HG03280 (cell line): Measurements from ENCODE around the gene RAB34.

Experiments used
- ATAC-seq: cut with Tn5 transposase; IDR thresholded peaks from one replicate; pipeline ENCODE4 v1.9.1; 2021; ENCODE audit warnings: mild to moderate bottlenecking, moderate library complexity; ENCODE audit not compliant: unreplicated experiment

Gene RAB34

GRCh38 chr17:28717578-28718332 is at the start of gene RAB34:
Gene RAB34, minus strand, starts transcription at chr17:28717868. Its CDS starts 602 bp downstream, at chr17:28717266.
- ATAC-seq: no peak

- no peak for ATAC-seq
Measured at GRCh38 chr17:28765038-28765437, 47.4 kb upstream of the RAB34 start.

- ATAC-seq: peak; percentile 36
Measured at GRCh38 chr17:28763804-28764266, 46.2 kb upstream of the RAB34 start.

- peak; percentile 46 for ATAC-seq
Measured at GRCh38 chr17:28763137-28763799, 45.6 kb upstream of the RAB34 start.

- ATAC-seq: no peak
Measured at GRCh38 chr17:28760601-28761562, 43.2 kb upstream of the RAB34 start.

GRCh38 chr17:28759256-28759865 is 41.7 kb upstream of the RAB34 start:
- no peak for ATAC-seq

- no peak for ATAC-seq
Measured at GRCh38 chr17:28758411-28759121, 40.9 kb upstream of the RAB34 start.

- ATAC-seq: no peak
Measured at GRCh38 chr17:28756049-28756804, 38.6 kb upstream of the RAB34 start.

- no peak for ATAC-seq
Measured at GRCh38 chr17:28755486-28755885, 37.8 kb upstream of the RAB34 start.

- no peak for ATAC-seq
Measured at GRCh38 chr17:28751600-28752366, 34.1 kb upstream of the RAB34 start.

GRCh38 chr17:28750178-28751047 is 32.7 kb upstream of the RAB34 start:
- ATAC-seq: peak; percentile 70

GRCh38 chr17:28749516-28750177 is 32.0 kb upstream of the RAB34 start:
- ATAC-seq: no peak

- ATAC-seq: no peak
Measured at GRCh38 chr17:28748852-28749515, 31.3 kb upstream of the RAB34 start.

GRCh38 chr17:28747801-28748750 is 30.4 kb upstream of the RAB34 start:
- no peak for ATAC-seq

- no peak for ATAC-seq
Measured at GRCh38 chr17:28747051-28747691, 29.5 kb upstream of the RAB34 start.
